K562 (cell line): Measurements from ENCODE around the gene RNF17. TPM values are rescaled to one million over a fixed set of nuclear protein-coding genes. Genes with fewer than 3 reads are reported as not detected.

Experiments used
- ATAC-seq: fragments of 200-7000 bp; cut with Tn5 transposase; 3 replicates; pipeline ENCODE4 v1.9.1; 2020; ENCODE audit warnings: moderate library complexity
- BruUV-seq: library from RNA; stranded (reverse); fragments of 400-500 nt; replicated peaks from 2 replicates; lab custom pipeline; 2021; lab: Mats Ljungman, UMichigan
- CTCF ChIA-PET: fragments of 300-600 bp; formaldehyde crosslinking; extraction: SDS; loops from one replicate; lab custom pipeline; 2021; ENCODE audit warnings: low intra/inter-chr PET ratio; lab: Yijun Ruan, JAX
- POLR2A ChIA-PET: fragments of 300-600, 350-650 bp; sonication (Branson Sonifier 250); formaldehyde crosslinking; extraction: SDS; loops from one replicate; lab custom pipeline; 2021; ENCODE audit warnings: antibody characterized with exemption, inconsistent platforms; lab: Yijun Ruan, JAX
- DNase-seq, 4 experiments: peaks; one replicate each; pipeline versions ENCODE4 v3.0.0 to v3.0.0-alpha.2; 2011 to 2018; ENCODE audit warnings: low spot score in 3 of 4, mixed read lengths in 3 of 4; ENCODE audit errors: extremely low read depth in 1 of 4
- FAIRE-seq: peaks from 2 replicates; lab custom pipeline; 2011; peaks lifted over from hg19 to GRCh38; lab: Jason Lieb, UNC
- H2AFZ ChIP-seq: 2 replicates; pipeline ENCODE4 v1.6.0; 2011; ENCODE audit warnings: low read depth, low read length, control low read depth, inconsistent platforms
- H3K27ac ChIP-seq: fragments of 200-600 bp; 3 replicates; pipeline ENCODE4 v1.8.0; 2011; ENCODE audit warnings: low read depth, mild to moderate bottlenecking, control low read depth, inconsistent platforms, low read length, moderate library complexity, mixed read lengths; ENCODE audit errors: extremely low read depth
- H3K27me3 ChIP-seq, 2 experiments: fragments of 300-600 bp in 1 of 2; 2 replicates in 1 of 2; 3 replicates in 1 of 2; pipeline versions ENCODE4 v1.6.0 to v1.8.0; 2011; ENCODE audit warnings: inconsistent platforms in 2 of 2, low read length in 2 of 2, mild to moderate bottlenecking in 1 of 2, mixed read lengths in 1 of 2, moderate library complexity in 1 of 2; ENCODE audit not compliant: control insufficient read depth in 2 of 2, insufficient read depth in 2 of 2
- H3K36me3 ChIP-seq: fragments of 300-600 bp; 3 replicates; pipeline ENCODE4 v1.8.0; 2011; ENCODE audit warnings: mild to moderate bottlenecking, low read length, inconsistent platforms; ENCODE audit not compliant: control insufficient read depth, insufficient read depth
- H3K4me1 ChIP-seq, 2 experiments: fragments of 200-600 bp in 1 of 2; replicated peaks in 1 of 2; 2 replicates in 1 of 2; 3 replicates in 1 of 2; pipeline versions ENCODE4 v1.5.1 to v1.8.0; 2011; ENCODE audit warnings: inconsistent platforms in 2 of 2, low read length in 2 of 2, mild to moderate bottlenecking in 1 of 2, mixed read lengths in 1 of 2, moderate library complexity in 1 of 2; ENCODE audit not compliant: control insufficient read depth in 2 of 2, insufficient read depth in 2 of 2
- H3K4me2 ChIP-seq: 2 replicates; pipeline ENCODE4 v1.6.1; 2011; ENCODE audit warnings: low read length, control low read depth, inconsistent platforms, mixed read lengths; ENCODE audit not compliant: insufficient read depth
- H3K4me3 ChIP-seq: fragments of 200-600 bp; sonication (generic), shearing (Covaris generic); 2 replicates; pipeline ENCODE4 v1.5.1; 2016; ENCODE audit warnings: control low read depth, inconsistent platforms
- H3K79me2 ChIP-seq: fragments of 200-600 bp; 3 replicates; pipeline ENCODE4 v1.8.0; 2011; ENCODE audit warnings: low read length, inconsistent platforms; ENCODE audit not compliant: control insufficient read depth, insufficient read depth
- H3K9ac ChIP-seq, 2 experiments: 2 replicates each; pipeline versions ENCODE4 v1.6.0 to v1.6.1; 2011; ENCODE audit warnings: low read depth in 2 of 2, low read length in 2 of 2, control low read depth in 1 of 2, inconsistent platforms in 1 of 2, mild to moderate bottlenecking in 1 of 2, mixed read lengths in 1 of 2; ENCODE audit not compliant: insufficient read depth in 1 of 2
- H3K9me1 ChIP-seq: one replicate; pipeline ENCODE4 v1.6.0; 2011; ENCODE audit warnings: inconsistent platforms, mild to moderate bottlenecking, low read length, moderate library complexity; ENCODE audit not compliant: control insufficient read depth, insufficient read depth
- H3K9me3 ChIP-seq: replicated peaks from 2 replicates; pipeline ENCODE4 v1.5.1; 2011; ENCODE audit warnings: low read depth, low read length, inconsistent platforms; ENCODE audit not compliant: control insufficient read depth, insufficient read depth
- H4K20me1 ChIP-seq: replicated peaks from 2 replicates; pipeline ENCODE4 v1.6.1; 2011; ENCODE audit warnings: low read length, inconsistent platforms, mixed read lengths; ENCODE audit not compliant: control insufficient read depth, insufficient read depth
- AFF4 ChIP-seq: sonication (generic); formaldehyde crosslinking; IDR thresholded peaks from 2 replicates; pipeline ENCODE4 v1.8.0; 2023; ENCODE audit warnings: mild to moderate bottlenecking, missing genetic modification reagents
- ASH1L ChIP-seq: fragments of 450-650 bp; IDR thresholded peaks from 2 replicates; pipeline ENCODE4 v1.6.1; 2018; ENCODE audit warnings: borderline replicate concordance, mild to moderate bottlenecking, low read depth; ENCODE audit not compliant: partially characterized antibody
- BDP1 ChIP-seq: IDR thresholded peaks from 3 replicates; pipeline ENCODE4 v1.6.1; 2011; ENCODE audit not compliant: insufficient read length, insufficient read depth
- BRF2 ChIP-seq: IDR thresholded peaks from 3 replicates; pipeline ENCODE4 v1.6.1; 2011; ENCODE audit warnings: borderline replicate concordance, mild to moderate bottlenecking; ENCODE audit not compliant: insufficient read length, insufficient read depth
- CEBPZ ChIP-seq: fragments of 150-350 bp; IDR thresholded peaks from 2 replicates; pipeline ENCODE4 v1.6.1; 2014; ENCODE audit warnings: low read depth, mild to moderate bottlenecking, low read length, borderline replicate concordance
- IFI16 ChIP-seq: fragments of 250-450 bp; sonication (Bioruptor Pico); IDR thresholded peaks from 2 replicates; pipeline ENCODE4 v2.1.2; 2022; ENCODE audit warnings: mild to moderate bottlenecking, inconsistent platforms
- MEF2D ChIP-seq: conservative IDR thresholded peaks from 2 replicates; pipeline ENCODE4 v1.6.1; 2016; ENCODE audit warnings: low read depth, missing genetic modification characterization, missing compliant biosample characterization
- RBM39 ChIP-seq: fragments of 200-400 bp; formaldehyde crosslinking; optimal IDR thresholded peaks from 2 replicates; pipeline ENCODE3; 2018; ENCODE audit warnings: low read depth, low read length
- SRSF3 ChIP-seq: fragments of 200-400 bp; formaldehyde crosslinking; IDR thresholded peaks from 2 replicates; pipeline ENCODE4 v1.6.1; 2016; ENCODE audit warnings: mild to moderate bottlenecking, low read length, moderate library complexity; ENCODE audit not compliant: insufficient read depth
- ZNF511 ChIP-seq: sonication (generic); formaldehyde crosslinking; IDR thresholded peaks from 2 replicates; pipeline ENCODE4 v1.8.0; 2022; ENCODE audit warnings: mild to moderate bottlenecking, missing genetic modification reagents
- WGBS: fragments of 100-300 bp; shearing (Covaris generic); methylation state at CpG from one replicate; pipeline ENCODE4 v1.1.6; 2016; ENCODE audit warnings: low coverage, mixed read lengths; ENCODE audit not compliant: insufficient coverage; ENCODE audit errors: missing lambda C conversion rate; 5-methylcytosine and 5-hydroxymethylcytosine counted together
- in situ Hi-C: fragments of 300-500 bp; cut with MboI; formaldehyde crosslinking; loops from 4 replicates; pipeline ENCODE4 v1.15.0; 2018; ENCODE audit warnings: inconsistent platforms, mixed read lengths
- intact Hi-C: fragments of 100-400 bp; cut with micrococcal nuclease; formaldehyde crosslinking; loops from 2 replicates; pipeline ENCODE4 v1.14.2; 2022
- polyA plus RNA-seq, 8 experiments: library from polyadenylated mRNA; depleted of rRNA in 4 of 8; stranded (reverse) in 5 of 8; unstranded in 3 of 8; fragments of >200 nt; fragmentation: Nextera tagmentation in 2 of 8; fragmentation: Illumina TruSeq in 1 of 8; extraction: Ambion mirVana in 2 of 8; extraction: Trizol in 1 of 8; gene quantifications; 2 replicates each; pipeline versions ENCODE4 v1.2.1 to v1.2.3, GENCODE V29; 2011 to 2014; ENCODE audit warnings: inconsistent platforms in 1 of 8, missing spikeins in 1 of 8
- total RNA-seq, 7 experiments: library from RNA; depleted of rRNA in 6 of 7; stranded (reverse); fragments of >200 nt in 6 of 7; fragmentation: Illumina TruSeq in 2 of 7; extraction: Trizol in 2 of 7; gene quantifications; 2 replicates each; pipeline versions ENCODE4 v1.2.1 to v1.2.3, GENCODE V29; 2011 to 2021; ENCODE audit warnings: low replicate concordance in 1 of 7

Gene RNF17
- total and polyA plus RNA-seq, 9 of the 15 experiments (the other 6 are each of a cell fraction or from before 2014, with no cell fraction given) = 0.11 to 0.90 (median 0.58) TPM

- no peak overlapping the region for H3K27ac ChIP-seq
- DNase-seq (no peak), FAIRE-seq (no peak), ATAC-seq (no peak)
- no peaks in the 10 kb centered on the region for H3K9me3 ChIP-seq
- H3K4me3 ChIP-seq = no peak overlapping the region
- peaks cover 0 to 8% of the 10 kb centered on the region in 2 experiments; a peak in 2 of 5 replicates for H3K4me1 ChIP-seq
- intact Hi-C loops (no loop called here), in situ Hi-C loops (loop anchor here (25.0 kb wide), 1 partner anchor 249 kb away; no protein-coding TSS in a partner anchor)
- no peak overlapping the region for H3K4me2 ChIP-seq
- no peaks in the 10 kb centered on the region for H3K27me3 ChIP-seq
- H4K20me1 ChIP-seq = no peaks in the 10 kb centered on the region
- no peak overlapping the region for H2AFZ ChIP-seq
- no peaks in the 10 kb centered on the region for H3K79me2 ChIP-seq
- TF ChIP-seq MEF2D (tag) (no peak), ZNF511 (CRISPR knock-in tag) (no peak), AFF4 (CRISPR knock-in tag) (no peak), BDP1 (no peak), ASH1L (no peak), CEBPZ (no peak), IFI16 (CRISPR knock-in tag) (no peak), RBM39 (no peak), SRSF3 (no peak), BRF2 (no peak)
- ChIA-PET CTCF (no interaction called here), POLR2A (no interaction called here)
- WGBS = 35% methylated on average over 5 of the region's 5 CpGs
- H3K36me3 ChIP-seq = no peaks in the 10 kb centered on the region
- H3K9ac ChIP-seq = no peak overlapping the region
- H3K9me1 ChIP-seq = no peaks in the 10 kb centered on the region
- BruUV-seq = no TSS peak
These were observed 25.6 kb upstream of the RNF17 start for GRCh38 chr13:24738366-24738847.
